Stimulated activated CD8-positive, alpha-beta memory T cell treated with anti-CD3 and anti-CD28 coated beads, Interleukin-4, amount 100 ng/mL, for 24 hours (primary cell): Measurements from ENCODE around the gene RAB3GAP1.
A peak's percentile ranks its signal among the peaks of the same experiment; 100 is the strongest.
"Not testable (repeated sequence)": the region's sequence is repeated elsewhere in the genome, so short reads cannot be mapped to it uniquely, and the experiment has no call there.

Source experiments
- DNase-seq: peaks from one replicate; pipeline ENCODE4 v3.0.0-alpha.2; 2020; ENCODE audit warnings: low read depth

RAB3GAP1 gene

GRCh38 chr2:135052042-135052876 lies at the start of gene RAB3GAP1:
Gene RAB3GAP1 (plus strand): TSS chr2:135052292. CDS start chr2:135052308, 16 bp downstream.
- peak; percentile 86 for DNase-seq

DNA sequence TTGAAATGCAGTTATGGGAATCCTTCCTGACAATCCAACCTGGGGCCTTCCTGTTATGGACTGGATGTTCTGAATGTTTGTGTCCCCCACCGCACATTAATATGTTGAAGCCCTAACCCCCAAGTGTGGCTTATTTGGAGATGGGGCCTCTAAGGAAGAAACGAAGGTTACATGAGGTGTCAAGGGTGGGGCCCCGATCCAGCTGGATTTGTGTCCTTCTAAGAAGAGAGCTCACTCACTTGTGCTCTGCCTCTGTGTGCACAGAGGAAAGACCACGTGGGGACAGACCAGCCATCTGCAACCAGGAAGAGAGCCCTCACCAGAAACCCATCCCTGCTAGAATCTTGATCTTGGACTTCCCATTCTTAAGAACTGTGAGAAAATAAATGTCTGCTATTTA lies 49.3 kb upstream of the RAB3GAP1 start:
- no peak for DNase-seq

- peak; percentile 58 for DNase-seq
Measured at GRCh38 chr2:135004005-135004746, 47.9 kb upstream of the RAB3GAP1 start.

GRCh38 chr2:135005753-135006152 lies 46.3 kb upstream of the RAB3GAP1 start:
- no peak for DNase-seq

GRCh38 chr2:135009339-135009738 lies 42.8 kb upstream of the RAB3GAP1 start:
- no peak for DNase-seq

- no peak for DNase-seq
Measured at GRCh38 chr2:135010200-135010942, 41.7 kb upstream of the RAB3GAP1 start.

DNA sequence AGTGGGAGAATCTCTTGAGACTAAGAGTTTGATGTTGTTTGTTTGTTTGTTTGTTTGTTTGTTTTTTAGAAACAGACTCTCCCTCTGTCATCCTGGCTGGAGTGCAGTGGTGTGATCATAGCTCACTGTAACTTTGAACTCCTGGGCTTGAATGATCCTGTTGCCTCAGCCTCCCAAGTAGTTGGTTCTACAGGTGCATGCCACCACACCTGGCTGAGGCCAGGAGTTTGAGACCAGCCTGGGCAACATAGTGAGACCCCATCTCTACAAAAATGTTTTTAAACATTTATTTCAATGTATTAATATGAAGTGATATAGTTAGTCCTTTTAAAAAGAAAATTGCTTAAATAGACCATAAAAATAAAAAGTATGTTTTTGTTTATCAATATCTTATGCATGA lies 40.5 kb upstream of the RAB3GAP1 start:
- no peak for DNase-seq

DNA sequence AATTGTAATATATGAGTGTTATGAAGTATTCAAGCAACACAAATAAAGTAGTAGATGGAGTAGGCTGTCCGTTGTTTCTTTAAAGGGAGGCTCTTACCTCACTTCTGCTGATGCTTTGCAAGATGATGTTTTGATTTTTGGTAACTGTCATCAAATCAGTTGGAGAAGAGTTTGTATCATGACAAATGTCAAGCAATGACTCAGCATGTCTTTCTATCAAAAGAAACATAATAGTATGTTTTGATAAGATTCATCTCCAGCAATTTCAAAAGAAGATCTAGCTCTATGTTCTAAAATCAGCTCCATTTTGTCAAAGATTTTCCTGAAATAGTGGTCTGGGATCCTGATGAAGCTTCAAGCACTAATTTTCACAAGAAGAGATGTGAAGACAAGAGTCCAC lies 30.5 kb upstream of the RAB3GAP1 start:
- no peak for DNase-seq

DNA sequence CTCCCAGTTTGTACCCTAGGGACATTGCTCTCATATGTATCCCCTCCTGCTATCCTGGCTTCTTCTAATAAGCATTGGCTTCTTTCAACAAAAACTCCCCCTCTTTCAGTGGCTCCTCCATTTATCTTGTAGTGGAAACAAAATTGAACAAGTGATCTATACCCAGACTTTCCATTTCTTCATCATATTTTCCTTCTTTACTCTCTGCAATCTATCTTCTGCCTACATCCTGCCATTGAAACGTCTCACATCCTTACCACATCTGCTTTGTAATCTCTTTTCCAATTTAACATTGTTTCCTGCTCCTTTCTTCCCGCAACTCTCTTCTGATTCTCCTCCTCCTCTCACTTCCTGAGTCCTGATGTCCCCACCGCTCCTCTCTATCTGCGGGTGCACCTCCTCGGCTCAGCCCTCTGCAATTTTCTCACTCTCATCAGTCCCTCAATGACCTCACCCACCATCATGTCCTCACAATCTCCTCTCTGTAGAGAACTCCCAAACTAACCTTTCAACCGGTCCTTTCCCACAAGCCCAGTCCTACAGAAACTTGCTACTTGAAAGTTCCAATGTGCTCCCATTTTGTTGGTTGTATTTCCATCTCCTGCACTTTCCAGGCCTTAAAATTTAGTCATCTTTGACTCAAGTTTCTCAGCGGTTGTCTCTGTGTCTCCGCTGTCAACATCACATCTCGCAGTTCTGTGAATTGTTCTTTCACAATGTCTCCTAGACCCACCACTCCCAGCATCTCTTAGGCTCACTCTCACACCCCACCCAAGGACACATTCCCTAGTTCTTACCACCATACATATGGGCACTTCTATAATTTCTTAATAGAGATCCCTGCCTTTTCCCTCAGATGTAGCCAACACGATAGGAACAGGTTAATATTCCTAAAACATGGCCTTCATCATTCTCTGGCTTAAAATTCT lies 28.9 kb upstream of the RAB3GAP1 start:
- DNase-seq = no peak

- DNase-seq = no peak
Measured at GRCh38 chr2:135023886-135024485, 28.1 kb upstream of the RAB3GAP1 start.

GRCh38 chr2:135029481-135030134 lies 22.5 kb upstream of the RAB3GAP1 start:
- DNase-seq = no peak

DNA sequence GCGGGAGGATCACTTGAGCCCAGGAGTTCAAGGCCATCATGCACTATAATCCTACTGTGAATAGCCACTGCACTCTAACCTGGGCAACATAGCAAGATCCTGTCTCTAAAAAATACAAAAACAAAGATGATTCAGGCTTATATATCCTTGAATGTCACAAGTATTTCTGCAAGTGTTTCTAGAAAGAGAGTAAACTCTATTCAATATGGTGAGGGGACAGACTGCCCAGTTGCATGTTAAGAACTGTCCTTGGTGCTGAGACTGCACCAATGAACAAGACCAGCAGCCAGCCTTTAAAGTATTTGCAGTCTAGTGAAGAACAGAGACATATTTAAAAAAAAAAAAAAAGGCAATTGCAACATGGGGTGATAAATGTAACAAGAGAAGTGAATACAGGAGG lies 21.3 kb upstream of the RAB3GAP1 start:
- no peak for DNase-seq

GRCh38 chr2:135033216-135033615 lies 18.9 kb upstream of the RAB3GAP1 start:
- DNase-seq = not testable (repeated sequence)

- no peak for DNase-seq
Measured at GRCh38 chr2:135037831-135038230, 14.3 kb upstream of the RAB3GAP1 start.

- peak; percentile 11 for DNase-seq
Measured at GRCh38 chr2:135043345-135043744, 8.7 kb upstream of the RAB3GAP1 start.

DNA sequence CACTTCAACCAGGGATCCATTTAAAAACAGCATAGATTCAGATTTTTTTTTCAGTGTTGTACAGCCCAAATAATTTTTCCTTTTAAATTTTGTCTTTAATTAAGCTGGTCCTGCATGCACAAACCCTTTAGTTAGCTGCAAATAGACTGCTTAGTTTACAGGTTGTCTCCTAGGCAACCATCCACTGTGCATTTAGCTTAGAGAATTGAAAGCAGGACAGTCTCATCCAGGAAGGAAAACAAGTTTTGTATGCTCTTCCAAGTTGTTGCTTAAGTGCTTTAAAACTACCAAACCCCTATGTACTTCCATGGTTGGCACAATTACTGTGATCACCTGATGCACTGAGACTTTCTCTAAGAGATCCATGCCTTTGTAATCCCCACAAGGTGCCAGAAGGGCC lies 4.8 kb upstream of the RAB3GAP1 start, which contains the start of gene MAP3K19:
MAP3K19 (minus strand) TSS at position 148 of the 400 bp plus-strand sequence. CDS start 22,800 bp downstream, outside the sequence.
- no peak for DNase-seq

GRCh38 chr2:135048122-135048521 lies 4.0 kb upstream of the RAB3GAP1 start:
- DNase-seq = no peak

DNA sequence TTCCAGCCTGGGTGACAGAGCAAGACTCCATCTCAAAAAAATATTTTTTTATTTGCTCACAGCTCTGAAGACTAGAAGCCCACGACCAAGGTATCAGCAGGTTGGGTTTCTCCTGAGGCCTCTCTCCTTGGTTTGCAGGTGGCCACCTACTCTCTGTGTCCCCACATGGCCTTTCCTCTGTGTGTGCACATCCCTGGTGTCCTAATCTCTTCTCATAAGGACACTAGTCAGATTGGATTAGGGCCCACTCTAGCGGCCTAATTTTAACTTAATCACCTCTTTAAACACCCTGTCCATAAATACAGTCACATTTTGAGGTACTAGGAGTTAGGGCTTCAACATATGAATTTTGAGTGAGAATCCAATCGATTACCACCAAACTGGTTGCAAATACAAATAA lies 2.0 kb upstream of the RAB3GAP1 start:
- DNase-seq = no peak

DNA sequence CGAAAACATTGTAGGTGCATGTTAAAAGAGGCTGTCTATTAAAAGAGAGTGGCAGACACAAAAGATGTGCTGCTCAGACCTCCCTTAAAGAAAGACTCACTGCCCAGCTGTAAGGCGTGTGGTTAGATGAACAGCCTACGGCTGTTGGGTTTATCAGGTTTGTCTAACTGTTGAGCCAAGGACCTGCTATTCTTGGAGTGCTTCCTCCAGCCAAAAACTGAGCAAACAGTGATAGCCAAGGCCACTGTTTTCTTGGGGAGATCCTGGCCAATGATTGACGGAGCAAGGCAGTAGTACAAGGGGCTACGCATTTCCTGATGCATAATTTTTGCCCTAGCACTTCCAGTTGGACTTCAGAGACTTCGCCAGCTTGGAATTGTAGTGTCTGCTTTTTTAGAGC lies 1.4 kb upstream of the RAB3GAP1 start:
- no peak for DNase-seq

DNA sequence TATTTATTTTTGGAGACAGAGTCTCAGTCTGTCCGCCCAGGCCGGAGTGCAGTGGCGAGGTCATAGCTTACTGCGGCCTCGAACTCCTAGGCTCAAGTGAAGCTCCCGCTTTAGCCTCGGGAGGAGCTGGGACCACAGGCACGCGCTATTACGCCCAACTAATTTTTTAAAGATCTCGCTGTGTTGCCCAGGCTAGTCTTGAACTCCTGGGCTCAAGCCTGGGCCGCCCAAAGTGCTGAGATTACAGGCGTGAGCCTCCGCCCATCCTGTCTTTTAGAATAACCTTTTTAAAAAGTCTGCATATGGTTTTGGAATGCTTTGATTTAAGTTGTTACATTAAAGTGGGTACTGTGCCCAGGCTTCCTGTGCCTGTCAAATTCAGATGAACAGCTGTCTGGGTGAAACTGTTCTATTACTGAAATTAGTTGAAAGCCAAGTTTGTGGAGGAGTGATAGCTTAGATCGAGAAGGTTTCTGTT lies 944 bp downstream of the RAB3GAP1 start:
- no peak for DNase-seq
